ENCODE measurements around the gene GPALPP1. TPM values are rescaled to one million over a fixed set of nuclear protein-coding genes. Genes with fewer than 3 reads are reported as not detected.

The GPALPP1 gene
- total and polyA plus RNA-seq, 2 donors (not counting 1 experiment from before 2014, with no cell fraction given): 19.7 to 41.8 TPM

DNA sequence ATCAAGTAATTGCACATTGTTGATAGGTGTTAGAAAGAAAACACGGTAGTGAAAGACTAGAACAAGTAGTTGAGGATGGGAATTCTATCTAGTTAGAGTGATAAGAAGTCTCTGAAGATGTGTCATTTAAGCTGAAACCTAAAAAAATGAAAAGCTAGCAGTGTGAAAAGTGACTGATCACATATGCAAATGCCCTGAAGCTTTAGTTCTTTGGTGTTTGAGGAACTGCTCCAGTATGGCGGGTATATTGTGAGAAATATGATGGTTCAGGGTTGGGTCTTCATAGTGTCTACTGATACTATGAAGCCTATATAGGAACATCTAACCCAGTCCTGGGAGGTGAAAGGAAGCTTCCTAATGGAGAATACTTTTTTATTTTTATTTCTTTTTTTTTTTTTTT is 45.0 kb downstream of the GPALPP1 start:
- H3K4me2 ChIP-seq (replicated peaks; ENCODE audit: low read depth, low read length, poor library complexity, severe bottlenecking): no peak overlapping the region
- H2AFZ ChIP-seq (ENCODE audit: insufficient read depth, low read depth, low read length, poor library complexity, severe bottlenecking): no peak overlapping the region
- H3K9me3 Mint-ChIP-seq (ENCODE audit: insufficient read depth): no peaks in the 10 kb centered on the region
- H3K27me3 Mint-ChIP-seq: no peaks in the 10 kb centered on the region
- H3K27me3 ChIP-seq (replicated peaks in 1 of 4; ENCODE audit: control extremely low read depth in 1 of 4, control insufficient read depth in 3 of 4, insufficient read depth in 4 of 4, low read length in 3 of 4): no peaks in the 10 kb centered on the region
- no peak overlapping the region for H3K9ac ChIP-seq (ENCODE audit: low read length)
- no peak overlapping the region for H3K4me3 ChIP-seq (ENCODE audit: control extremely low read depth in 1 of 5, extremely low read depth in 1 of 5, insufficient read depth in 1 of 5, low read depth in 2 of 5, low read length in 4 of 5)
- no peak for TF ChIP-seq EZH2 (IDR thresholded peaks at IDR 0.05; ENCODE audit: borderline replicate concordance, insufficient read depth, low read depth, low read length, poor library complexity, severe bottlenecking)
- TF ChIP-seq, protein P1, sequence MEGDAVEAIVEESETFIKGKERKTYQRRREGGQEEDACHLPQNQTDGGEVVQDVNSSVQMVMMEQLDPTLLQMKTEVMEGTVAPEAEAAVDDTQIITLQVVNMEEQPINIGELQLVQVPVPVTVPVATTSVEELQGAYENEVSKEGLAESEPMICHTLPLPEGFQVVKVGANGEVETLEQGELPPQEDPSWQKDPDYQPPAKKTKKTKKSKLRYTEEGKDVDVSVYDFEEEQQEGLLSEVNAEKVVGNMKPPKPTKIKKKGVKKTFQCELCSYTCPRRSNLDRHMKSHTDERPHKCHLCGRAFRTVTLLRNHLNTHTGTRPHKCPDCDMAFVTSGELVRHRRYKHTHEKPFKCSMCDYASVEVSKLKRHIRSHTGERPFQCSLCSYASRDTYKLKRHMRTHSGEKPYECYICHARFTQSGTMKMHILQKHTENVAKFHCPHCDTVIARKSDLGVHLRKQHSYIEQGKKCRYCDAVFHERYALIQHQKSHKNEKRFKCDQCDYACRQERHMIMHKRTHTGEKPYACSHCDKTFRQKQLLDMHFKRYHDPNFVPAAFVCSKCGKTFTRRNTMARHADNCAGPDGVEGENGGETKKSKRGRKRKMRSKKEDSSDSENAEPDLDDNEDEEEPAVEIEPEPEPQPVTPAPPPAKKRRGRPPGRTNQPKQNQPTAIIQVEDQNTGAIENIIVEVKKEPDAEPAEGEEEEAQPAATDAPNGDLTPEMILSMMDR (IDR thresholded peaks at IDR 0.05): no peak
- no peak overlapping the region for H3K27ac ChIP-seq (ENCODE audit: low read length in 2 of 2)
- POLR2A ChIA-PET: no interaction called here
- H3K27ac Mint-ChIP-seq: no peak overlapping the region
- no peak overlapping the region for H3K4me3 Mint-ChIP-seq
- ATAC-seq (ENCODE audit: low read depth) (no peak), DNase-seq (no peak)
- CTCF ChIA-PET: interaction anchor here (1.1 kb wide), 1 partner anchor 13 kb away, joined by 4 read pairs; no protein-coding TSS in a partner anchor
- WGBS (ENCODE audit: insufficient coverage): 82% methylated on average over 1 of the region's 2 CpGs
- H3K4me1 ChIP-seq (ENCODE audit: control insufficient read depth in 2 of 2, insufficient read depth in 2 of 2, low read length in 2 of 2): no peaks in the 10 kb centered on the region
- H3K9me3 ChIP-seq (ENCODE audit: control extremely low read depth in 1 of 3, control insufficient read depth in 2 of 3, insufficient read depth in 1 of 3, low read length in 2 of 3): no peaks in the 10 kb centered on the region
- H3K36me3 ChIP-seq (replicated peaks in 1 of 2; ENCODE audit: control extremely low read depth in 1 of 2, control insufficient read depth in 1 of 2, extremely low read depth in 1 of 2, insufficient read depth in 2 of 2, low read length in 1 of 2): peaks cover 4 to 6% of the 10 kb centered on the region in 2 experiments
- intact Hi-C loops (cut with micrococcal nuclease): no loop called here
- H3K79me2 ChIP-seq (ENCODE audit: control insufficient read depth, insufficient read depth, low read length): no peaks in the 10 kb centered on the region
- no peaks in the 10 kb centered on the region for H4K20me1 ChIP-seq (ENCODE audit: control insufficient read depth, insufficient read depth, low read length, poor library complexity, severe bottlenecking)
- no peaks in the 10 kb centered on the region for H3K4me1 Mint-ChIP-seq

DNA sequence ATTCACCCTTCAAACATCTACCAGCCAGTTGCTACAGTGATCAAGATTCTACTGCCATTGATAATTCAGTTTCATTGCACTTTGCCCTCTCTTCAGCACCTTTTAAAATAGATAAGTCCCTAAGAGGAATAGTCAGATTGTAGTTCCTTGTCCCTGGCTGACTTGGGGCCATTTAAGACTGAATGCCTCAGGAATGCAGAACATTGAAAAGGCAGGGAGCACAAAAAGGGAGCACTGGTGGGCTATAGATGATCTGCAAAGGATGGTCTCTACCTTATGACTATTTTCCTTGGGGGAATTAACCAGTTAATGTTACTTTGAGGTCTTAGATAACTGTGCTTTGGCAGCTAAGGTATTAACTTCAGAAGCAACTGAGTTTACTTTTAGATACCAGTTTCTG is 46.9 kb downstream of the GPALPP1 start:
- Histone ChIP-seq H3K4me1 (ENCODE audit: control insufficient read depth in 2 of 2, insufficient read depth in 2 of 2, low read length in 2 of 2) (no peaks in the 10 kb centered on the region), H3K27ac (ENCODE audit: low read length in 2 of 2) (no peak overlapping the region), H2AFZ (ENCODE audit: insufficient read depth, low read depth, low read length, poor library complexity, severe bottlenecking) (no peak overlapping the region), H3K9ac (ENCODE audit: low read length) (no peak overlapping the region), H3K79me2 (ENCODE audit: control insufficient read depth, insufficient read depth, low read length) (no peaks in the 10 kb centered on the region), H4K20me1 (ENCODE audit: control insufficient read depth, insufficient read depth, low read length, poor library complexity, severe bottlenecking) (no peaks in the 10 kb centered on the region), H3K4me3 (ENCODE audit: control extremely low read depth in 1 of 5, extremely low read depth in 1 of 5, insufficient read depth in 1 of 5, low read depth in 2 of 5, low read length in 4 of 5) (no peak overlapping the region), H3K4me2 (replicated peaks; ENCODE audit: low read depth, low read length, poor library complexity, severe bottlenecking) (no peak overlapping the region), H3K27me3 (replicated peaks in 1 of 4; ENCODE audit: control extremely low read depth in 1 of 4, control insufficient read depth in 3 of 4, insufficient read depth in 4 of 4, low read length in 3 of 4) (no peaks in the 10 kb centered on the region), H3K36me3 (replicated peaks in 1 of 2; ENCODE audit: control extremely low read depth in 1 of 2, control insufficient read depth in 1 of 2, extremely low read depth in 1 of 2, insufficient read depth in 2 of 2, low read length in 1 of 2) (peaks cover 4 to 6% of the 10 kb centered on the region in 2 experiments), H3K9me3 (ENCODE audit: control extremely low read depth in 1 of 3, control insufficient read depth in 2 of 3, insufficient read depth in 1 of 3, low read length in 2 of 3) (no peaks in the 10 kb centered on the region)
- ChIA-PET POLR2A (no interaction called here), CTCF (interaction anchor here (1.0 kb wide), 2 partner anchors 11 to 273 kb away, joined by 3 to 5 read pairs; no protein-coding TSS in a partner anchor)
- H3K27me3 Mint-ChIP-seq: no peaks in the 10 kb centered on the region
- intact Hi-C loops (cut with micrococcal nuclease): no loop called here
- DNase-seq (no peak), ATAC-seq (ENCODE audit: low read depth) (no peak)
- H3K4me3 Mint-ChIP-seq: no peak overlapping the region
- no peaks in the 10 kb centered on the region for H3K9me3 Mint-ChIP-seq (ENCODE audit: insufficient read depth)
- TF ChIP-seq EZH2 (IDR thresholded peaks at IDR 0.05; ENCODE audit: borderline replicate concordance, insufficient read depth, low read depth, low read length, poor library complexity, severe bottlenecking): no peak
- TF ChIP-seq, protein P1 (IDR thresholded peaks at IDR 0.05): no peak
- H3K4me1 Mint-ChIP-seq: no peaks in the 10 kb centered on the region
- H3K27ac Mint-ChIP-seq: no peak overlapping the region

All from B cell (primary cell).